Trophoblast cell (in vitro differentiated cells and primary cell): ENCODE measurements around the gene CCNDBP1.
"Not testable (repeated sequence)": the region's sequence is repeated elsewhere in the genome, so short reads cannot be mapped to it uniquely, and the experiment has no call there.

Experiments
- DNase-seq, 2 donors: peaks; one replicate each; pipeline ENCODE4 v3.0.0-alpha.2; 2016
- H2AFZ ChIP-seq: 2 replicates; pipeline ENCODE4 v1.6.1; 2013; ENCODE audit warnings: low read length, moderate library complexity, mild to moderate bottlenecking; ENCODE audit not compliant: insufficient read depth, poor library complexity
- H2AK5ac ChIP-seq: 2 replicates; pipeline ENCODE4 v1.6.1; 2013; ENCODE audit warnings: mild to moderate bottlenecking, low read length
- H2BK120ac ChIP-seq: 2 replicates; pipeline ENCODE4 v1.6.1; 2013; ENCODE audit warnings: low read length, mild to moderate bottlenecking, moderate library complexity; ENCODE audit not compliant: insufficient read depth, poor library complexity
- H2BK12ac ChIP-seq: 2 replicates; pipeline ENCODE4 v1.6.1; 2013; ENCODE audit warnings: mild to moderate bottlenecking, low read length, moderate library complexity
- H2BK5ac ChIP-seq: 2 replicates; pipeline ENCODE4 v1.6.1; 2013; ENCODE audit warnings: low read length, low read depth, moderate library complexity, mild to moderate bottlenecking; ENCODE audit not compliant: poor library complexity
- H3K14ac ChIP-seq: 2 replicates; pipeline ENCODE4 v1.6.1; 2013; ENCODE audit warnings: mild to moderate bottlenecking, low read length
- H3K18ac ChIP-seq: 2 replicates; pipeline ENCODE4 v1.6.1; 2013; ENCODE audit warnings: mild to moderate bottlenecking, low read length
- H3K23ac ChIP-seq: 2 replicates; pipeline ENCODE4 v1.6.1; 2013; ENCODE audit warnings: low read length
- H3K27ac ChIP-seq: 2 replicates; pipeline ENCODE4 v1.5.1; 2013; ENCODE audit warnings: low read depth, mild to moderate bottlenecking, inconsistent platforms, low read length, moderate library complexity
- H3K27me3 ChIP-seq: 2 replicates; pipeline ENCODE4 v1.6.1; 2013; ENCODE audit warnings: inconsistent platforms, mild to moderate bottlenecking, low read length, moderate library complexity; ENCODE audit not compliant: insufficient read depth
- H3K36me3 ChIP-seq, 2 experiments: 1 replicate in 1 of 2; 2 replicates in 1 of 2; pipeline ENCODE4 v1.6.1; 2013; ENCODE audit warnings: low read length in 2 of 2, mild to moderate bottlenecking in 2 of 2, moderate library complexity in 1 of 2; ENCODE audit not compliant: insufficient read depth in 2 of 2, control insufficient read depth in 1 of 2
- H3K4ac ChIP-seq: 2 replicates; pipeline ENCODE4 v1.6.1; 2013; ENCODE audit warnings: low read depth, mild to moderate bottlenecking, low read length, moderate library complexity
- H3K4me1 ChIP-seq, 2 experiments: 1 replicate in 1 of 2; 2 replicates in 1 of 2; pipeline ENCODE4 v1.6.1; 2013; ENCODE audit warnings: low read length in 2 of 2, mild to moderate bottlenecking in 2 of 2, moderate library complexity in 1 of 2; ENCODE audit not compliant: insufficient read depth in 2 of 2, control insufficient read depth in 1 of 2
- H3K4me2 ChIP-seq: 2 replicates; pipeline ENCODE4 v1.6.1; 2013; ENCODE audit warnings: inconsistent platforms, mild to moderate bottlenecking, low read length, moderate library complexity
- H3K4me3 ChIP-seq: 2 replicates; pipeline ENCODE4 v1.5.1; 2013; ENCODE audit warnings: mild to moderate bottlenecking, low read depth, low read length, inconsistent platforms
- H3K79me1 ChIP-seq: one replicate; pipeline ENCODE4 v1.6.1; 2013; ENCODE audit warnings: low read length
- H3K79me2 ChIP-seq: 2 replicates; pipeline ENCODE4 v1.6.1; 2013; ENCODE audit warnings: low read length, mild to moderate bottlenecking; ENCODE audit not compliant: control insufficient read depth, insufficient read depth, poor library complexity
- H3K9ac ChIP-seq: 2 replicates; pipeline ENCODE4 v1.6.1; 2013; ENCODE audit warnings: mild to moderate bottlenecking, low read length
- H3K9me3 ChIP-seq: 2 replicates; pipeline ENCODE4 v1.6.1; 2013; ENCODE audit warnings: low read depth, mild to moderate bottlenecking, control low read depth, inconsistent platforms, low read length; ENCODE audit not compliant: insufficient read depth
- H4K12ac ChIP-seq: 2 replicates; pipeline ENCODE4 v1.6.1; 2013; ENCODE audit warnings: low read depth, mild to moderate bottlenecking, low read length, moderate library complexity
- H4K8ac ChIP-seq: 2 replicates; pipeline ENCODE4 v1.6.1; 2013; ENCODE audit warnings: low read depth, mild to moderate bottlenecking, low read length, moderate library complexity
- H4K91ac ChIP-seq: one replicate; pipeline ENCODE4 v1.6.1; 2013; ENCODE audit warnings: low read depth, mild to moderate bottlenecking, low read length, moderate library complexity
- WGBS: extraction: QIAGEN DNeasy Blood & Tissue Kit; methylation state at CpG from one replicate; pipeline ENCODE4 v1.1.7; 2013; ENCODE audit warnings: missing lambda C conversion rate; ENCODE audit not compliant: insufficient read length, insufficient coverage; ENCODE audit errors: extremely low coverage; 5-methylcytosine and 5-hydroxymethylcytosine counted together

The CCNDBP1 gene

DNA sequence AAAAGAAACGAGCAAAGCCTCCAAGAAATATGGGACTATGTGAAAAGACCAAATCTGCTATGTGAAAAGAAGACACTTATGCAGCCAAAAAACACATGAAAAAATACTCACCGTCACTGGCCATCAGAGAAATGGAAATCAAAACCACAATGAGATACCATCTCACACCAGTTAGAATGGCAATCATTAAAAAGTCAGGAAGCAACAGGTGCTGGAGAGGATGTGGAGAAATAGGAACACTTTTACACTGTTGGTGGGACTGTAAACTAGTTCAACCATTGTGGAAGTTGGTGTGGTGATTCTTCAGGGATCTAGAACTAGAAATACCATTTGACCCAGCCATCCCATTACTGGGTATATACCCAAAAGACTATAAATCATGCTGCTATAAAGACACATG is 8.1 kb upstream of the CCNDBP1 start:
- H3K79me2 ChIP-seq, H4K91ac ChIP-seq: not testable (repeated sequence)

DNA sequence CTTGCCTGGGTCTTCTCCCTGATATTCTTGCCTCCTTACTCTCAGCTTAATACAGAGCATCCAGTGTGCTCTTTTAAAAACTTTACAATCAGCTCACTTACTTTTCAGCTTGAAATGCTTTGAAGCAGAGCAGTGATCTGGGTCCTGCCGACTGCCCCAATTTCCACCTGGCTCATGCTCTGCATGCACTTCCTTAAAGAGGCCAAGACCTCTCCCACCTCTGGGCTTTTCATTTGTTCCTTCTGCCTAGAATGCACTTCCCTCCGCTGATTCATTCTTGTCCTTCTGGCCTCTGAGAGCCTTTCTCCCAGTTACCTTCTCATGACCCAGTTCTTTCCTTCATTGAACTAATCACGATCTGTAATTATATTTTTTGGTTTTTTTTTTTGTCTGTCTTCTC is 1.9 kb upstream of the CCNDBP1 start:
- H3K9ac ChIP-seq: no peak overlapping the region
- H3K4ac ChIP-seq: no peak overlapping the region
- no peak overlapping the region for H3K4me3 ChIP-seq
- H3K4me2 ChIP-seq: no peak overlapping the region
- no peak overlapping the region for H3K27ac ChIP-seq
- no peak overlapping the region for H4K91ac ChIP-seq
- WGBS: no CpG with 5 or more reads among the region's 3 CpGs
- no peak overlapping the region for H2AFZ ChIP-seq
- H3K79me1 ChIP-seq: peaks cover 4% of the 10 kb centered on the region
- no peak overlapping the region for H2BK5ac ChIP-seq
- H3K27me3 ChIP-seq: no peaks in the 10 kb centered on the region
- no peak overlapping the region for H3K23ac ChIP-seq
- no peak overlapping the region for H2AK5ac ChIP-seq
- H3K4me1 ChIP-seq: peaks cover 0 to 5% of the 10 kb centered on the region in 2 experiments
- H3K18ac ChIP-seq: no peak overlapping the region
- no peak overlapping the region for H4K8ac ChIP-seq
- no peak overlapping the region for H2BK120ac ChIP-seq
- peaks cover 4% of the 10 kb centered on the region for H3K79me2 ChIP-seq
- H3K36me3 ChIP-seq: peaks cover 5 to 9% of the 10 kb centered on the region in 2 experiments
- DNase-seq: no peak
- no peak overlapping the region for H2BK12ac ChIP-seq
- no peak overlapping the region for H4K12ac ChIP-seq
- no peaks in the 10 kb centered on the region for H3K9me3 ChIP-seq
- H3K14ac ChIP-seq: no peak overlapping the region

More for the DNA sequence above, 8.1 kb upstream of the CCNDBP1 start:
- not testable (repeated sequence) for H3K4ac ChIP-seq, DNase-seq, H3K79me1 ChIP-seq, H3K18ac ChIP-seq, H3K9me3 ChIP-seq, H3K27ac ChIP-seq, H4K12ac ChIP-seq, H3K23ac ChIP-seq, H3K27me3 ChIP-seq, H3K9ac ChIP-seq, H2AK5ac ChIP-seq, H2BK12ac ChIP-seq, H3K4me1 ChIP-seq, H3K4me2 ChIP-seq, H3K14ac ChIP-seq, H3K4me3 ChIP-seq, H2BK120ac ChIP-seq, H2BK5ac ChIP-seq, H4K8ac ChIP-seq, H2AFZ ChIP-seq
- no CpG with 5 or more reads among the region's 2 CpGs for WGBS
- H3K36me3 ChIP-seq: peaks cover 8 to 10% of the 10 kb centered on the region in 2 experiments

- Histone ChIP-seq H3K23ac (no peak overlapping the region), H3K9ac (no peak overlapping the region), H3K36me3 (peaks cover 7 to 9% of the 10 kb centered on the region in 2 experiments), H4K12ac (no peak overlapping the region), H3K27me3 (no peaks in the 10 kb centered on the region), H2AK5ac (no peak overlapping the region), H3K27ac (no peak overlapping the region), H3K18ac (no peak overlapping the region), H2AFZ (no peak overlapping the region), H3K4me1 (peaks cover 0 to 5% of the 10 kb centered on the region in 2 experiments), H3K9me3 (no peaks in the 10 kb centered on the region), H4K8ac (peak overlapping the region; percentile 68), H3K14ac (no peak overlapping the region), H2BK5ac (no peak overlapping the region), H3K4me2 (peak overlapping the region; percentile 95), H2BK120ac (no peak overlapping the region), H3K4me3 (peak overlapping the region; percentile 91), H3K79me2 (peaks cover 4% of the 10 kb centered on the region), H2BK12ac (no peak overlapping the region), H3K79me1 (peaks cover 4% of the 10 kb centered on the region), H4K91ac (no peak overlapping the region), H3K4ac (no peak overlapping the region)
- no CpG with 5 or more reads among the region's 9 CpGs for WGBS
- DNase-seq: no peak
These were observed 637 bp upstream of the CCNDBP1 start for GRCh38 chr15:43184407-43185124.

GRCh38 chr15:43186003-43186353 is 775 bp downstream of the CCNDBP1 start:
- H3K27ac ChIP-seq: no peak overlapping the region
- H2AK5ac ChIP-seq: no peak overlapping the region
- WGBS: no CpG with 5 or more reads among the region's 13 CpGs
- no peak overlapping the region for H3K14ac ChIP-seq
- H2BK120ac ChIP-seq: no peak overlapping the region
- peaks cover 0 to 5% of the 10 kb centered on the region in 2 experiments for H3K4me1 ChIP-seq
- H3K23ac ChIP-seq: no peak overlapping the region
- peak overlapping the region; percentile 77 for H2AFZ ChIP-seq
- no peak overlapping the region for H2BK5ac ChIP-seq
- H3K79me2 ChIP-seq: peaks cover 4% of the 10 kb centered on the region
- no peak overlapping the region for H2BK12ac ChIP-seq
- peak overlapping the region; percentile 15 for H3K9ac ChIP-seq
- H3K4ac ChIP-seq: no peak overlapping the region
- DNase-seq: no peak
- peak overlapping the region; percentile 95 for H3K4me2 ChIP-seq
- peak overlapping the region; percentile 31 for H4K12ac ChIP-seq
- peak overlapping the region; percentile 91 for H3K4me3 ChIP-seq
- peak overlapping the region; percentile 67 for H3K18ac ChIP-seq
- peaks cover 4% of the 10 kb centered on the region for H3K79me1 ChIP-seq
- no peaks in the 10 kb centered on the region for H3K9me3 ChIP-seq
- peaks cover 13 to 14% of the 10 kb centered on the region in 2 experiments for H3K36me3 ChIP-seq
- no peaks in the 10 kb centered on the region for H3K27me3 ChIP-seq
- H4K8ac ChIP-seq: peak overlapping the region; percentile 59
- peak overlapping the region; percentile 7 for H4K91ac ChIP-seq
